Measurements from ENCODE around the gene CNOT3.
"Not testable (repeated sequence)": the region's sequence is repeated elsewhere in the genome, so short reads cannot be mapped to it uniquely, and the experiment has no call there.

CNOT3 gene

DNA sequence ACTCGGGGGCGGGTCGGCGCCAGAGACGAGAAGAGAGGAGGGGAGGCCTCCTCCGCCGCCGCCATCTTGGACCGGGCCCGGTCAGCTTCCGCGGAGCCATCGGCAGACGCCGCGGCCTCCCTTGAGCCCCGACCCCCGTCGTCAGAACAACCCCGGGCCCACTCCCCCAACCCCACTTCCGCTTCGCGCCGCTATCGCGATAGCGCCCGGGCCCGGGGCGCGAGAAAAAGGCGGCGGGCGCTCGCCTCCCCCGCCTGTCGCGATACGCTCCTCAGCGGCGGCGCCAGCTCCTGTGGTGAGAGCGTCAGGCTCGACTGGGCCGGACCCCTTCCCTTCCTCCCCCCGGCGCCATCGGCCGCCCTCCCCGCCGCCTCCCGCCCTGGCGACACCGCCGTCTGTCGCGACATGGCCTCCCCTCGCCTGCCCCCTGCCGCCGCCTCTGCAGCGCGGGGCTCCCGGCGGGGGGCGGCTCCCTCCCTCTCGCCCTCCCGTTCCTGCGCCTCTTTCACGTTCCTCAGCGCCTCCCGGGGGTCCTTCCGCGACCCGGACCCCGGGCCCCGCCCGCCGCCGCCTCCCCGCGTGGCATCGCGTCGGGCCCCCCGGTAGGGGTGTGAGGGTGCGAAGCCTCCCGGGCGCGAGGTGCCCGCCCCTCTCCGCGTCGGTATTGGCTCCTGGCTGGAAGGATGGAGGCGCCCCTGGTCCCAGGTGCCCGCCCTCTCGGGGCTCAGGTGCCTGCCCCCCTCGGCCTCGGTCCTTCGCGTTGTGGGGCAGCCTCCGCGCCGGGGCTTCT, at the start of gene CNOT3:
CNOT3 (plus strand) TSS at position 64 of the 790 bp plus-strand sequence. CDS start 5,217 bp downstream, outside the sequence.
- DNase-seq = no peak

DNA sequence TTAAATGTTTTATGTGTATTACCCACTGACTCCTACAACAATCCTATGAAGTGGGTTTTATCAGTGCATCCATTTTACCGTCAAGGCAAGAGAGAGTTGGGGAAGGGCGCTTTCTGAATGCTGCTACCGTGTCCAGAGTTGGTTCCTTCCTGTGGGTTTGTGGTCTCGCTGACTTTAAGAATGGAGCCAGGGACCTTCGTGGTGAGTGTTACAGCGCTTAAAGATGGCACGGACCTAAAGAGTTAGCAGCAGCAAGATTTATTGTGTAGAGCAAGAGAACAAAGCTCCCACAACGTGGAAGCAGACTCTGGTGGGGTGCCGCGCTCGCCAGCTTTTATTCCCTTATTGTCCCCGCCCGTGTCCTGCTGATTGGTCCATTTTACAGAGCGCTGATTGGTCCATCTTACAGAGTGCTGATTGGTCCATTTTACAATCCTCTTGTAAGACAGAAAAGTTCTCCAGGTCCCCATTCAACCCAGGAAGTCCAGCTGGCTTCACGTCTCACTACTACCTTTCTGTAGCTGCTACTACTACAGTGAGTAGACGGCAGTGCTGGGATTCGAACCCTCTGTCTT, 43.0 kb upstream of the CNOT3 start:
- DNase-seq = no peak

DNA sequence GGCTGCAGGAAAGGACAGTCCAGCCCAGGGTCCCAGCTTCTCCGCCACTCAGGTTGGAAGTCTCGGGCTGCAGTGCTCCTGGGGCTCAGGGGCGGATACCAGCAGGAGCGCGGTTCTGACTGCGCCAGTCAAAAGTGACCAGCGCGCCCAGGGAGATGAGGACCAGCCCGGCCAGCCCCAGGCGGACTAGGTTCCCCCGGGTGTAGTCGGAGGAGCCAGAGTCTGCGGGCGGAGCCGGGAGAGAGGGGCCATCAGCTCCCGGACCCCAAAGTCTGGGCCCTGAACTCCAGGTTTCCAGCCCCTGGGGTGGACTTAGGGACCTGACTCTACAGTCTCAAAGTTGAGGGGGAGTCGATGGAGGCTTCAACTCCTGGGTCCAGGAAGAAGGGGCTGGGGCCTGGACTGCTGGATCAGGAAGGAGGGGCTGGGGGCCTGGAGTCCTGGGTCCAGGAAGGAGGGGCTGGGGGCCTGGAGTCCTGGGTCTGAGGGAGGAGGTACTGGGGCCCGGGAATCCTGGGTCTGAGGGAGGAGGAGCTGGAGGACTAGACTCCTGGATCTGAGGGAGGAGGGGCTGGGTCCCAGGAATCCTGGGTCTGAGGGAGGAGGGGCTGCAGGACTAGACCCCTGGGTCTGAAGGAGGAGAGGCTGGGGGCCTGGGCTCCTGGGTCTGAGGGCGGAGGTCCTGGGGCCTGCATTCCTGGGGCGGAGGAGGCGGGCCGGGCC, 42.3 kb upstream of the CNOT3 start:
- DNase-seq = no peak

DNA sequence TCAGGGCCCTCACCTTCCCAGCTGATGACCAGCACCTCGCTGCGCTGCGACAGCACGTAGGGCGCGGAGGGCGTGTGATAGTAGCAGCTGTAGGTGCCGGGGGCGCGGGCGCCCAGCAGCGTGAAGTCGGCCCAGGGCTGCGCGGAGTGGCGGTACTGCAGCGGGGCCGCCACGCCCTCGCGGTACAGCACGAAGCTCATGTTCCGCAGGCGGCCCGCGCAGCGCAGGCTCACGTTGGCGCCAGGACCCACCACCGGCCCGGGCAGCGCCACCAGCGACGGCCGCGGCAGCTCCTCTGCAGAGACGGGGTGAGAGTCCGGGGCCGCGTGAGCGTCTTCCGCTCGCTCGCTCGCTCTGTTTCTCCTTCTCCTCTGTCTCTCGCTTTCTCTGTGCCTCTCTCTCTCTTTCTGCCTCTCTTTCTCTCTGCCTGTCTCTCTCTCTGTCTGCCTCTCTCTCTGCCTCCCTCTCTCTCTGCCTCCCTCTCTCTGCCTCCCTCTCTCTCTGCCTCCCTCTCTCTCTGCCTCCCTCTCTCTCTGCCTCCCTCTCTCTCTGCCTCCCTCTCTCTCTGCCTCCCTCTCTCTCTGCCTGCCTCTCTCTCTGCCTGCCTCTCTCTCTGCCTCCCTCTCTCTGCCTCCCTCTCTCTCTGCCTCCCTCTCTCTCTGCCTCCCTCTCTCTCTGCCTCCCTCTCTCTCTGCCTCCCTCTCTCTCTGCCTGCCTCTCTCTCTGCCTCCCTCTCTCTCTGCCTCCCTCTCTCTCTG, 41.5 kb upstream of the CNOT3 start:
- not testable (repeated sequence) for DNase-seq

DNA sequence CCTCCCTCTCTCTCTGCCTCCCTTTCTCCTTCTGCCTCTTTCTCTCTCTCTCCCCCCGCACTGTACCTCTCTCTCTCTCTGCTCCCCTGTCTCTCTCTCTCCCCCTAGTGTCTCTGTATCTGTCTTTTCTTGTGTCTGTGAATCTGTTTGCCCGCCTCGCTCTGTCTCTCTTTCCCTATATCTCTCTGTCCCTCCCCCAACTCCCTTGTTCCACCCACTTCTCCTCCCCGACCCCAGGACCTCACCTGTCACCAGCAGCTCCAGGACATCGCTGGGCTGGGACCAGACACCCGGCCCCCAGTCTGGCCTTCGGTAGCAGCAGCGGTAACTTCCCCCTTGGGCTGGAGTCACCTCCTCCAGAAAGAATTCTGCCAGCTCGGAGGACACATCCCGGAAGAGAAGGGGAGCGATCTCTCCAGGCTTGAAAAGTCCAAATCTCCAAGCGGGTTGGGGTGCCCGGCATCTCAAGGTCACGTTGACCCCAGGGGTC, 40.9 kb upstream of the CNOT3 start:
- DNase-seq = no peak

DNA sequence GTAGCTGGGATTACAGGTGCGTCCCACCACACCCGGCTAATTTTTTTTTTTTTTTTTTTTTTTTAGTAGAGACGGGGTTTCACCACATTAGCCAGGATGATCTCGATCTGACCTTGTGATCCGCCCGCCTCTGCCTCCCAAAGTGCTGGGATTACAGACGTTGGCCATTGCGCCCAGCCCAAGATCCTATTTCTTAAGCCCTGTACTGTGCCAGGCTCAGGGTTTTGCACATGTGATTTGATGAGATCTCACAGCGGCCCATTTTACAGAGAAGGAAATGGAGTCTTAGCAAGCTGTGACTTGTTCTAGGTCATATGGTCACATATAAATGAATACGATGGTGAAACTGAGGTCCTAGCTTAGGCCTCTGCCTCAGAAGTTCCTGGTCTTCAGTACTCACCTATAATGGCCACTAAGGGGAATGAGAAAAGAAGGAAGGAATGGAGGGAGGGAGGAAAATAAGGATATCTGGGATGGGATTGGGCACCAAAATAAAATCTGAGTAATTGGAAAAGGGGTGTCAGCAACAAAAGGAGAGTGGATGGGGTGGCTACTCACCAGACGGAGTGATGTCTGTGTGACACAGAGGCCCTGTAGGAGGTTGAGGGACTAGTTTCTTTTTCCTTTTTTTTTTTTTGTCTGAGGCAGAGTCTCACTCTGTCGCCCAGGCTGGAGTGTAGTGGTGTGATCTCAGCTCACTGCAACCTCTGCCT, 38.2 kb upstream of the CNOT3 start:
- DNase-seq = no peak

DNA sequence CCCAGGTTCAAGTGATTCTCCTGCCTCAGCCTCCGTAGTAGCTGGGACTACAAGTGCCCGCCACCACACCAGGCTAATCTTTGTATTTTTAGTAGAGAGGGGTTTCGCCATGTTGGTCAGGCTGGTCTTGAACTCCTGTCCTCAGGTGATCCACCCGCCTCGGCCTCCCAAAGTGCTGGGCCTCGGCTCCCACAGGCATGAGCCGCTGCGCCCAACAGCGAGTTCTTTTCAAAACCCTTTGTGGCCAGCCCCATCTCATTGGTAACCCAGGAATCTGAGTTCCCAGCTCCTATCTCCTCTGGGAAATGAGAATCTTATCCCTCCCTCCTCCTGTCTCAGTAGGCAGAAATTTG, 37.7 kb upstream of the CNOT3 start:
- DNase-seq = not testable (repeated sequence)

DNA sequence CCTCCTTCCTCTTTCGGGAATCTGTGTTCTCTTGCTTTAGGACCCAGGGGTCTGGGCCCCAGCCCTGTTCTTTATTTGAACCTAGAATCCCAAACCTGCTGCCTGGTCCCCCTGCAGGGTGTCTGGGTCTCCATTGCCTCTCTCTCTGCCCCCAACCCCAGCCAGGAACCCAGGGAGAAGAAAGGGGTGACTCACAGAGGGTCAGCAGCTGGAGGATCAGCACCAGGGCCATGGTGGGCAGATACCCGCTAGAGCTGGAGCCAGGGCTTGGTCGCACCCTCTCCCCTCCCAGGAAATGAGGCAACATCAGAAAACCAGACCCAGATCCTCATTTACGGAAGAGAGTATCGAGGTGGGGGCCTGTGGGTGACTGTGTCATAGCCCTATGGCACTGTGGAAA, 37.0 kb upstream of the CNOT3 start, which contains the start of gene OSCAR:
OSCAR (minus strand) TSS at position 243 of the 400 bp plus-strand sequence; CDS start at position 232, 11 bp downstream.
- no peak for DNase-seq

DNA sequence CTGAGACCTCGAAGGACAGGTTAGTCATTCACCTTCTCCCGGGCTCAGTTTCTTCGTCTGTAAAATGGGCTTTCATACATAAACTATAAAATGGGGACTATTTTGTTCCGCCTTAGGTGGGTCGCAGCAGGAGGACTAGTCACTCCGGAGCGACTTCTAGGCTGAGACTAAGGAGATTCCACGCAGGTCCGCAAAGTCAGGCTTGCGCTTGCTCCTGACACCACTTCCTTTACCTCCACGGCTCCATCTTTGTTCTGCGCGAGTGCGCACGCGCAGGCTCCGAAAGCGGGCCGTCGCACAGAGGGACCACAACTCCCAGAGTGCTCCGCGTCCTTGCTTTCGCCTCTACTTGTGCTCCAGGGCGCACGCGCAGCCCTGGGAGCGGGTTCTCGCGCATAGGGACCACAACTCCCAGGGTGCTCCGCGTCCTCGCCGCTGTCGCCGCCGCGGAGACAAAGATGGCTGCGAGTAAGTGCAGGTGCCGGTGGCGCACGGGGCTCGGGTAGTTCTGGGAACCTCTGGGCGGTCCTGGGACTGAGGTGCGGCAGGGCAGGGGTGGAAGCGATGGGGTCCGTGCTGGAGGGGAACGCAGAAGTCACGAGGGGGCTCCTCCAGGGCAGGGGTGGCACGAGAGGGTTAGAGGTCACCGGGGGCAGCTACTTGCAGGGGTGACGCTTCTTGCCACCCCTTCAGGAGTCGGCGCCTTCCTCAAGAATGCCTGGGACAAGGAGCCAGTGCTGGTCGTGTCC, 35.0 kb upstream of the CNOT3 start, which contains the start of gene NDUFA3:
NDUFA3 (plus strand) TSS at position 435 of the 749 bp plus-strand sequence; CDS start at position 459, 24 bp downstream.
- peak; percentile 94 for DNase-seq

DNA sequence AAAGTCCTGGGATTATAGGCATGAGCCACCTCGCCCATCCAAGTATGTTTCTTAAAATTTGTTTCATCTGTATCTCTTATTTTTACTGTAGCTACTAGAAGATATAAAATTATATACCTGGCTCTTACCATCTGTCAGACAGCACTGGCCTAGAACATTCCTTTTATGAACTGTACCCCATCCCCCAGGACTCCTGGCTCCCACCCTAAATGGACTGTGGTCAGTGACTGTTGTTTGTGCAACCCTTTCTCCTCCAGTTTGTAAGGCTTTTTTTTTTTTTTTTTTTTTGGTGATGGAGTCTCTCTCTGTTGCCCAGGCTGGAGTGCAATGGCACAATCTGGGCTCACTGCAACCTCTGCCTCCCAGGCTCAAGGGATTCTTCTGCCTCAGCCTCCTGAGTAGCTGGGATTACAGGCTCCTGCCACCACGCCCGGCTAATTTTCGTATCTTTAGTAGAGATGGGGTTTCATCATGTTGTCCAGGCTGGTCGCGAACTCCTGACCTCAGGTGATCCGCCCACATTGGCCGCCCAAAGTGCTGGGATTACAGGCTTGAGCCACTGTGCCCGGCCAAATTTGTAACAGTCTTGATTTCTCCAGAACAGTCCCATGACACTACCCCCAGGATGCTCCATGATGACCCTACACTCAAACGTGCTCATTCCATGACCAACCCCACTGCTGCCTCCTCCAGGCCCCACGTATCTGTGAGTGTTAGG, 32.4 kb upstream of the CNOT3 start:
- DNase-seq = no peak

DNA sequence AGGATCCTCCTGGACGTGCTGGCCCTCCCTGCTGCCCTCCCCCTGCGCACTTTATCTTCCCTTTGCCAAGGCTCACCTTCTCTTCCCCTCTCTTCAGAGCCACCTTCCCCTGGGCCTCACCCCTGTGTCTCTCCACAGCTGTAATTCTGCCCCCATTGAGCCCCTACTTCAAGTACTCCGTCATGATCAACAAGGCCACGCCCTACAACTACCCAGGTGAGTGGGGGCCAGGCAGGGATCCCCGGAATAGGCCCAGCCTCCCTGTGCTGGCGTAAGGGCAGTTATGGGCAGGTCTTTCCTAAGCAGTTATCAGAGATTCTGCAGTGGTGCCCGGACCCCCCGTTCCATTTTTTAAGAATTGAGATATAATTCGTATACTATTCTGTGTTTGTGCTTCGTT, 31.8 kb upstream of the CNOT3 start:
- no peak for DNase-seq

GRCh38 chr19:54106716-54107115, 30.8 kb upstream of the CNOT3 start:
- DNase-seq = no peak

GRCh38 chr19:54107876-54108490, 29.6 kb upstream of the CNOT3 start:
- DNase-seq = no peak

GRCh38 chr19:54108496-54108895, 29.1 kb upstream of the CNOT3 start:
- DNase-seq = no peak

DNA sequence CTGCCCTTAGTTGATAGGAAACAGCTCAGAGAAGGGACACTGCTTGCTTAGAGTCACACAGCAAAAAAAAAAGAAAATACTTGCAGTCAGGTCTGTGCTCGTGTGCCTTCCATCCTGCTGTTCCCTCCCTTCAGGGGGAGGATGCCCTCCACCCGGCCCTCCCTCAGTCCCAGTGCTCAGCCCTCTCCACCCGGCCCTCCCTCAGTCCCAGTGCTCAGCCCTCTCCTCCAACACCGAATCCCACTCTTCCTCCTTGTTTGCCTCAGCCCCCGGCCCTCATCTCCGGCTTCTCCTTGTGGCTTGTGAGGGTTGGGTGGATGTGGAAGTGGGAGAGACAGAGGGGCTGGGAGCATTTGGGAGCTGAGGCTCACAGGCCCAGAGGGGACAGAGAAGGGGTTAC, 27.9 kb upstream of the CNOT3 start:
- no peak for DNase-seq

DNA sequence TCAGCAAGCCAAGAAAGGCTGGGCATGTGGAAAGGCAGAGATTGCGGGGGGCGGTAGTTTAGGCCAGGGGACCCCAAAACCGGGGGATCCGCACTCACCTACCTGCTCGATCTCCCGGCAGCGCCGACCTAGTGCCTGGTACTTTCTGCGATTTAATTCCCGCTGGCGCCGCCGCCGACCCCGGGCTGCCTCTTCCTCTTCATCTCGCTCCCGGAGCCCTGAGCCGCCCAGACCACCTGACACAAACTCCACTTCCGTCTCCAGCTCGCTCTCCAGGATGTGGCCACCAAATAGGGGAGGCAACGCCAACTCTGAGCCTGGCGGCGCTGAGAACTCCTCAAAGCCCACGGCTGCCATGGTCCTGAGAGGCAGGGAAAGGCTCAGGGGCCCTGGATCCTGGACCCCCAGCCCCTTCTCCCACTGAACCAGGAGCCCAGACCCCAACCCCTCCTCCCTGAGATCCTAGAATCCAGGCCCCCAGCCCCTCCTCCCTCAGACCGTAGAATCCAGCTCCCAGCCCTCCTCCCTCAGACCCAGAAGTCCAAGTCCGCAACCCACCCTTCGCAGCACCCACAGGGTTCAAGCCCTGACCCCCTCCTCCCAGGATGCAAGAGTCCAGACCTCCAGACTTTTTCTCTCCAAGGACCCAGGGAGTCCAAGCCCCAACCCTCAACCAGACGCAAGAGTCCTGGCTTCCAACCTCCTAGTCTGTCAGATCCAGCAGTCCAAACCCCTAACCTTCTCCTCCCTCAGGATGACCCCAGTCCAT, 23.0 kb upstream of the CNOT3 start:
- DNase-seq = peak; percentile 23

GRCh38 chr19:54115109-54116063, 22.2 kb upstream of the CNOT3 start, which contains the start of the genes PRPF31 and TFPT:
Gene PRPF31, plus strand, starts transcription at chr19:54115754. Its CDS starts 2,525 bp downstream, at chr19:54118279.
Gene TFPT, minus strand, starts transcription at chr19:54115657. Its CDS starts 388 bp downstream, at chr19:54115269.
- peak; percentile 97 for DNase-seq

DNA sequence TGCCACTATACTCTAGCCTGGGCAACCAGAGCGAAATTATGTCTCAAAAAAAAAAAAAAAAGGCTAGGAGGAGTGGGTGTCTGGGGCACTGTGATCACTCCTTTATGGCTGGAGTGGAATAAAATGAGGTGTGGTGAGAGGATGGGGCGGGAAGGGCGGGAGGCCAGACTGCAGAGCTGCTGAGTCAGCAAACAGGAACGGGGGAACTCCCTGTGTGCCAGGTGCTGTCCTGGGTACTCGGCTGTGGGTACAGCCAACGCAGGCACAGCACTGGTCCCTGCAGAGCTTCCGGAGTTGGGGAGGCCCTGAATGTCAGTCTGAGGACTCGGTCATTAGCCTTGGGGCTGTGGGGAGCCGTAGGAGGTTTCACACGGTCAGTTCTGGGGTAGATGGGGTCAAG, 16.3 kb upstream of the CNOT3 start:
- no peak for DNase-seq

Data from activated T-cell treated with anti-CD3 and anti-CD28 coated beads for 4 hours (primary cell).